Naive thymus-derived CD4-positive, alpha-beta T cell (primary cell): ENCODE measurements around the gene PHF12. TPM values are rescaled to one million over a fixed set of nuclear protein-coding genes. Genes with fewer than 3 reads are reported as not detected.
"Not testable (repeated sequence)": the region's sequence is repeated elsewhere in the genome, so short reads cannot be mapped to it uniquely, and the experiment has no call there.

Experiments
- ATAC-seq: fragments of 150-1000 bp; cut with Tn5 transposase; 2 replicates; pipeline ENCODE4 v1.10.0; 2021; ENCODE audit warnings: mild to moderate bottlenecking, moderate library complexity
- CTCF ChIA-PET: fragments of 350-600 bp; sonication (Branson Sonifier 250); formaldehyde crosslinking; loops from one replicate; lab custom pipeline; 2021; ENCODE audit warnings: antibody characterized with exemption; lab: Charles Lee
- POLR2A ChIA-PET: fragments of 350-600 bp; sonication (Branson Sonifier 250); formaldehyde crosslinking; loops from one replicate; lab custom pipeline; 2021; ENCODE audit warnings: antibody characterized with exemption, inconsistent platforms; lab: Charles Lee
- DNase-seq, 9 donors: peaks; one replicate each; pipeline versions ENCODE4 v3.0.0 to v3.0.0-alpha.2; 2020 to 2022; ENCODE audit warnings: mixed read lengths in 1 of 9
- H3K27ac ChIP-seq: one replicate; pipeline ENCODE4 v1.7.0; 2013; ENCODE audit warnings: mild to moderate bottlenecking, low read depth, low read length, moderate library complexity
- H3K27me3 ChIP-seq, 2 donors: one replicate each; pipeline ENCODE4 v1.7.0; 2013; ENCODE audit warnings: low read length in 2 of 2, mild to moderate bottlenecking in 2 of 2, moderate library complexity in 2 of 2; ENCODE audit not compliant: control insufficient read depth in 2 of 2, insufficient read depth in 2 of 2
- H3K36me3 ChIP-seq, 3 experiments: 1 replicate in 2 of 3; 2 replicates in 1 of 3; pipeline ENCODE4 v1.7.0; 2013; ENCODE audit warnings: low read length in 3 of 3, mild to moderate bottlenecking in 3 of 3, moderate library complexity in 1 of 3; ENCODE audit not compliant: insufficient read depth in 3 of 3, control insufficient read depth in 2 of 3
- H3K4me1 ChIP-seq, 2 donors: one replicate each; pipeline ENCODE4 v1.7.0; 2013; ENCODE audit warnings: low read length in 2 of 2, mild to moderate bottlenecking in 2 of 2, moderate library complexity in 1 of 2; ENCODE audit not compliant: control insufficient read depth in 2 of 2, insufficient read depth in 2 of 2
- H3K4me3 ChIP-seq: 2 replicates; pipeline ENCODE4 v1.7.0; 2013; ENCODE audit warnings: mild to moderate bottlenecking, low read length
- H3K9me3 ChIP-seq, 3 experiments: 1 replicate in 2 of 3; 2 replicates in 1 of 3; pipeline ENCODE4 v1.7.0; 2013; ENCODE audit warnings: low read length in 3 of 3; ENCODE audit not compliant: control insufficient read depth in 2 of 3
- H3K27ac Mint-ChIP-seq, 9 donors: one replicate each; pipeline ENCODE4 v1.8.0; 2020 to 2022; ENCODE audit warnings: mixed read lengths in 9 of 9, mild to moderate bottlenecking in 8 of 9, moderate library complexity in 5 of 9, inconsistent platforms in 2 of 9
- H3K27me3 Mint-ChIP-seq, 5 donors: one replicate each; pipeline ENCODE4 v1.8.0; 2021 to 2022; ENCODE audit warnings: mixed read lengths in 5 of 5, mild to moderate bottlenecking in 1 of 5
- H3K36me3 Mint-ChIP-seq, 5 donors: one replicate each; pipeline ENCODE4 v1.8.0; 2020 to 2022; ENCODE audit warnings: mixed read lengths in 5 of 5, mild to moderate bottlenecking in 3 of 5, inconsistent platforms in 1 of 5
- H3K4me1 Mint-ChIP-seq, 7 donors: one replicate each; pipeline ENCODE4 v1.8.0; 2020 to 2022; ENCODE audit warnings: mixed read lengths in 7 of 7, mild to moderate bottlenecking in 3 of 7, inconsistent platforms in 1 of 7
- H3K4me3 Mint-ChIP-seq, 10 donors: one replicate each; pipeline ENCODE4 v1.8.0; 2020 to 2022; ENCODE audit warnings: mild to moderate bottlenecking in 10 of 10, mixed read lengths in 10 of 10, moderate library complexity in 6 of 10, inconsistent platforms in 2 of 10
- H3K9me3 Mint-ChIP-seq, 11 donors: one replicate each; pipeline ENCODE4 v1.8.0; 2020 to 2022; ENCODE audit warnings: mixed read lengths in 11 of 11, mild to moderate bottlenecking in 4 of 11, inconsistent platforms in 1 of 11, moderate library complexity in 1 of 11
- intact Hi-C, 2 donors: fragments of 100-400 bp; cut with micrococcal nuclease; formaldehyde crosslinking; loops; one replicate each; pipeline ENCODE4 v1.15.1; 2023
- polyA plus RNA-seq, 2 donors: library from polyadenylated mRNA; unstranded; fragments of 300-500 nt; fragmentation: Illumina TruSeq; gene quantifications; one replicate each; pipeline ENCODE4 v1.2.3, GENCODE V29; 2021
- total RNA-seq, 6 experiments: library from RNA in 5 of 6; stranded (reverse) in 5 of 6; gene quantifications; 1 replicate in 5 of 6; 2 replicates in 1 of 6; pipeline ENCODE4 v1.2.3 and lab custom pipeline; 2021 to 2026

The PHF12 gene
- total and polyA plus RNA-seq, 7 experiments from 2014 or later = 6.2 to 162 (median 129) TPM

DNA sequence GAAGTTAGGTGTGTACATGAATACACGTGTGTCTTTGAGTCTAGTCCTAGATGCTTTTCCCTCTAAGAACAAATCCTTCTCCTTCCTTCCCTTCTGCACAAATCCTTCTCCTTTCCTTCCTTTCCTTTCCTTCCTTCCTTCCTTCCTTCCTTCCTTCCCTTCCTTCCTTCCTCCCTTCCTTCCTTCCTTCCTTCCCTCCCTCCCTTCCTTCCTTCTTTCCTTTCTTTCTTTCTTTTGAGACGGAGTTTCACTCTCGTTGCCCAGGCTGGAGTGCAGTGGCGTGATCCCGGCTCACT lies 47.8 kb downstream of the PHF12 start:
- ChIA-PET POLR2A (interaction anchor here (0.5 to 12.7 kb wide), 5 partner anchors 22 to 130 kb away, joined by 3 to 183 read pairs (median 4); partner anchors contain the start of gene PHF12), CTCF (interaction anchor here (1.0 to 4.2 kb wide), 4 partner anchors 10 to 140 kb away, joined by 3 to 30 read pairs (median 7); partner anchors contain the start of gene ERAL1)
- H3K9me3 ChIP-seq, DNase-seq, ATAC-seq, H3K27me3 Mint-ChIP-seq, H3K27me3 ChIP-seq, H3K4me3 ChIP-seq, H3K9me3 Mint-ChIP-seq: not testable (repeated sequence)
- Histone ChIP-seq H3K27ac (peak overlapping the region; percentile 15), H3K36me3 (peaks cover 2 to 28% (median 7%) of the 10 kb centered on the region in 3 experiments), H3K4me1 (peaks cover 14 to 24% of the 10 kb centered on the region in 2 donors)
- H3K4me1 Mint-ChIP-seq = peaks cover 10 to 48% (median 33%) of the 10 kb centered on the region in 7 donors
- peaks cover 3 to 28% (median 8%) of the 10 kb centered on the region in 5 donors for H3K36me3 Mint-ChIP-seq
- intact Hi-C loops = loop anchor here (1.0 to 5.0 kb wide), 13 partner anchors 13 to 256 kb away; partner anchors contain the start of genes BLTP2 (in 2 of the 2), PHF12 (in 2 of the 2), FAM222B (in 1 of the 2) and NEK8 (in 1 of the 2)
- peak overlapping the region; percentile 43 to 96 (median 85) for H3K27ac Mint-ChIP-seq
- peak overlapping the region; percentile 64 to 98 (median 85) for H3K4me3 Mint-ChIP-seq

DNA sequence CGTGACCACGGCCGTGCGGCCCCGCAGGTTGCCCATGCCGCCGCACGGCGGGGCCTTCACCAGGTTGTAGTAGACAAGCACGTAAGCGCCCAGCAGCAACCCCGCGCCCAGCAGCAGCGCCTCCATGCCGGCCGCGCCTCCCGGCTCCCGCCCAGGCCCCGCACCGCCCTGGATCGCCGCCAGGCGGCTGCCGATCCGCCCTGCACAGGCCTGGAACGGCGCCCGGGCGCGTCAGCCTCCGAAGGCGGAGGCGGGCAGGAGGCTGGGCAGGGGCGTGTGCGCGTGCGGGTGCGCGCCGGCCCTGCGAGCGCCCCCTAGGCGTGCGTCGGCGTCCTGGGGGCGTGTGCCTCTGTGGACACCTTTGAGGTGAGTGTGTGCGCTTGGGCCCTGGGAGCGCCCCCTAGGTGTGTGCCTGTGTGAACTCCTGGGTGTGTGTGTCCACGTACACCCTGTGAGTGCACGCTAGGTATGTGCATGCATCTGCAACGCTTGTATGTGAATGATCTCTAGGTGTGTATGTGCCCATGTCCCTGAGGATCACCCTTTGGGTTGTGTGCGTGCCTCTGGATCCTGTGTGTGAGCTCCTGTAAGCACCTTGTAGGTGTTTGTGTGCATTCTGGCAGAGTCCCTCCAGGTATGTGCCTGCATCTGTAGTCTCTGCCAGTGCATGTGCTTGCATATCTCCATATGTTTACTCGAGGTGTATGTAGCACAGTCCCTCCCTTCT lies 48.3 kb downstream of the PHF12 start, which contains the start of gene DHRS13:
TSS of gene DHRS13 (minus strand) at position 261 of the 727 bp plus-strand sequence. CDS start at position 126, 135 bp downstream.
- intact Hi-C loops = loop anchor here (1.0 to 5.0 kb wide), 14 partner anchors 10 to 256 kb away; partner anchors contain the start of genes BLTP2 (in 2 of the 2), PHF12 (in 2 of the 2), FAM222B (in 1 of the 2) and NEK8 (in 1 of the 2)
- POLR2A ChIA-PET = interaction anchor here (0.5 to 12.7 kb wide), 16 partner anchors 10 to 237 kb away, joined by 3 to 183 read pairs (median 6); partner anchors contain the start of genes FAM222B, NEK8, PHF12 and RPL23A
- Histone ChIP-seq H3K27ac (peak within 1 kb of the TSS; percentile 87), H3K36me3 (peaks cover 0 to 23% (median 4%) of the 10 kb centered on the region in 3 experiments), H3K4me3 (peak within 1 kb of the TSS; percentile 77), H3K4me1 (peaks cover 18 to 29% of the 10 kb centered on the region in 2 donors), H3K27me3 (no peaks in the 10 kb centered on the region), H3K9me3 (no peaks in the 10 kb centered on the region)
- peak; percentile 96 for ATAC-seq
- CTCF ChIA-PET = interaction anchor here (1.0 to 4.2 kb wide), 7 partner anchors 10 to 140 kb away, joined by 3 to 30 read pairs (median 6); partner anchors contain the start of genes ERAL1 and FAM222B
- H3K27me3 Mint-ChIP-seq = no peaks in the 10 kb centered on the region
- DNase-seq = peak; percentile 92 to 99 (median 96)
- peaks cover 13 to 53% (median 36%) of the 10 kb centered on the region in 7 donors for H3K4me1 Mint-ChIP-seq
- H3K27ac Mint-ChIP-seq = peak within 1 kb of the TSS; percentile 81 to 96 (median 90)
- peak within 1 kb of the TSS; percentile 85 to 98 (median 94) for H3K4me3 Mint-ChIP-seq
- no peaks in the 10 kb centered on the region for H3K9me3 Mint-ChIP-seq
- H3K36me3 Mint-ChIP-seq = peaks cover 3 to 29% (median 7%) of the 10 kb centered on the region in 5 donors

DNA sequence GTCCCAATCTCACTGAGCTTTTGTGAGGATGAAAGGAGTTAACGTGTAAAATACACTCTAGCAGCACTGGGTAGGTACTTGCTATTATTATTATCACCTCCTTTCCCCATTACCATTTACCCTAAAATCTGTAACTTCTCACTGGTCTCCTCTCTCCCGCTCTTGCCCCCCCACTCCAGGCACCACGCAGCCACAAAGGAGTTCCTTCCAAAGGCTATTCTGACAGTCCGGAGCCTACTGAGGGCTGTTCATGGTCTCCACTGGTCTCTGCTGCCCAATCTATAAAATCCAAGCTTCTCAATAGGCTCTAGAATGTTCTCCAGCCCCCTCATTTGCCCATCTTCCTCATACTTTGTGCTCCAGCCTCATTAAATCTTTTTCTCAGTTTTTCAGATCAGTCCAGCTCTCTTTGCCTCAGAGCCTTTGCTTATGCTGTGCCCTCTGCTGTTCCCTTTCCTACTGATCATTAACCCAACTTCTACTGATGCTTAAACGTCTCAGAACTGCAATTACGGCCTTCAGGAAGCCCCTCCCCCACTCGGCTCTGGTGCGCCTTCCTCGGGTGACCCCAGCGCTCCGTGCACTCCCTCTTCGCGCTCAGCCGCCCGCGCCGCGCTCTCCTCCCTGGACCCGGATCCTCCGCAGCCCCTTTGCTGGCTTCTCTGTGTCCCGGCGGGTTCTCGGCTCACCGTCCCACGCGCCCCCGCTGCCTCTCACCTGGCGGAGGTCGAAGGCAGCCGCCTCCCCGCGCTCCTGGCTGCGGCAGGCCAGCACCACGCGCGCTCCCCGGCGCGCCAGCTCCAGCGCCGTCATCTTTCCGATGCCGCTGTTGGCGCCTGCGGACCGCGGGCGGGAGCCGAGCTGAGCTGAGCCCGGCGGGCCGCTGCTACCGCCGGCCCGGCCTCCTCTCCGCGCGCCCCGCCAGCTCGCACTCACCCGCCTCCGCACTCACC lies 49.2 kb downstream of the PHF12 start:
- Mint-ChIP-seq H3K9me3 (no peaks in the 10 kb centered on the region), H3K4me3 (peak overlapping the region; percentile 85 to 98 (median 94)), H3K27me3 (no peaks in the 10 kb centered on the region), H3K27ac (peak overlapping the region; percentile 81 to 96 (median 90)), H3K36me3 (peaks cover 0 to 33% (median 5%) of the 10 kb centered on the region in 5 donors), H3K4me1 (peaks cover 17 to 58% (median 40%) of the 10 kb centered on the region in 7 donors)
- DNase-seq = peak in 3 of 9 donors; percentile 54 to 69 (median 56)
- ATAC-seq = peak; percentile 36
- Histone ChIP-seq H3K4me1 (peaks cover 20 to 31% of the 10 kb centered on the region in 2 donors), H3K27ac (peak overlapping the region; percentile 87), H3K4me3 (peak overlapping the region; percentile 77), H3K27me3 (no peaks in the 10 kb centered on the region), H3K36me3 (peaks cover 0 to 17% (median 0%) of the 10 kb centered on the region in 3 experiments), H3K9me3 (no peaks in the 10 kb centered on the region)
- ChIA-PET CTCF (interaction anchor here (0.6 to 4.2 kb wide), 9 partner anchors 9 to 139 kb away, joined by 3 to 30 read pairs (median 5); partner anchors contain the start of gene FAM222B), POLR2A (interaction anchor here (0.6 to 12.7 kb wide), 14 partner anchors 10 to 238 kb away, joined by 3 to 183 read pairs (median 7); partner anchors contain the start of genes FAM222B, NEK8, PHF12 and RPL23A)
- intact Hi-C loops = loop anchor here (1.0 to 5.0 kb wide), 3 partner anchors 9 to 255 kb away; partner anchors contain the start of genes BLTP2 (in 2 of the 2) and RPL23A (in 1 of the 2)

DNA sequence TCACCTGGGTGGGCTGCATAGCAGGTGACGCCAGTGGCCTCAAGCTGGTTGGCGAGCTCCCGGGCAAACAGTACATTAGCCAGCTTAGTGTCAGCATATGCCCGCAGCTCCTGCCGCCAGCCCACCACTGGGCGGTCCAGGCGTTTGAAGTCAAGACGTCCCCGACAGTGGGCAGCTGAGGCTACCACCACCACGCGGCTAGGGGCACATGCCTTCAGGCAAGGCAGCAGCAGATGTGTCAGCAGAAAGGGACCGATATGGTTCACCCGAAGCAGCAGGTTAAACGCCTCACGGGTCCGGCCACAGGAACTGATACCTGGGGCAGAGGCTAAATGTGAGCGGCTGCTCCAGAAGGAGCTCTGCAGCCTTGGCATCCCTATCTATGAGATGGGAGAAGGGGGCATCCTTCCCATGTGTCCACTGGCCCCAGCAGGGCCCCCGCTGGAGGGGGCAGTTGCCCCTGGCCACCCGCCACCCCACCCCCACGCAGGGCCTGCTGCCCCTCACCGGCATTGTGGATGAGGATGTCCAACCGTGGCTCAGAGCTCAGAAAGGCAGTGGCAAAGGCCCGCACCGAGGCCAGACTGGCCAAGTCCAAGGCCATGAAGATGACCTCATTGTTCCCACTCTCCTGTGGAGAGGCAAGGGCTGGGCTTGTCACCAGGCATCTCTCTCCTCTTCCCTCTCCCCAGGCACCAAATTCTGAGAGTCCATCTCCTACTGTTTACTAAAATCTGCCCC lies 50.2 kb downstream of the PHF12 start:
- Histone ChIP-seq H3K9me3 (no peaks in the 10 kb centered on the region), H3K36me3 (peaks cover 0 to 12% (median 0%) of the 10 kb centered on the region in 3 experiments), H3K4me1 (peaks cover 22 to 34% of the 10 kb centered on the region in 2 donors), H3K4me3 (peak overlapping the region; percentile 77), H3K27me3 (no peaks in the 10 kb centered on the region), H3K27ac (peak overlapping the region; percentile 87)
- H3K4me3 Mint-ChIP-seq = peak overlapping the region; percentile 85 to 98 (median 94)
- peaks cover 19 to 61% (median 43%) of the 10 kb centered on the region in 7 donors for H3K4me1 Mint-ChIP-seq
- peaks cover 0 to 28% (median 5%) of the 10 kb centered on the region in 5 donors for H3K36me3 Mint-ChIP-seq
- intact Hi-C loops = loop anchor here (5.0 kb wide), 1 partner anchor 254 kb away; the partner anchor contains the start of gene BLTP2 (in 2 of the 2)
- no peaks in the 10 kb centered on the region for H3K9me3 Mint-ChIP-seq
- H3K27me3 Mint-ChIP-seq = no peaks in the 10 kb centered on the region
- POLR2A ChIA-PET = interaction anchor here (0.6 to 12.7 kb wide), 11 partner anchors 9 to 182 kb away, joined by 3 to 183 read pairs (median 8); partner anchors contain the start of genes FAM222B, NEK8, PHF12 and RPL23A
- CTCF ChIA-PET = interaction anchor here (0.6 to 4.2 kb wide), 4 partner anchors 49 to 138 kb away, joined by 3 to 30 read pairs (median 7); no protein-coding TSS in a partner anchor
- peak overlapping the region; percentile 81 to 96 (median 90) for H3K27ac Mint-ChIP-seq
- DNase-seq (no peak), ATAC-seq (no peak)

DNA sequence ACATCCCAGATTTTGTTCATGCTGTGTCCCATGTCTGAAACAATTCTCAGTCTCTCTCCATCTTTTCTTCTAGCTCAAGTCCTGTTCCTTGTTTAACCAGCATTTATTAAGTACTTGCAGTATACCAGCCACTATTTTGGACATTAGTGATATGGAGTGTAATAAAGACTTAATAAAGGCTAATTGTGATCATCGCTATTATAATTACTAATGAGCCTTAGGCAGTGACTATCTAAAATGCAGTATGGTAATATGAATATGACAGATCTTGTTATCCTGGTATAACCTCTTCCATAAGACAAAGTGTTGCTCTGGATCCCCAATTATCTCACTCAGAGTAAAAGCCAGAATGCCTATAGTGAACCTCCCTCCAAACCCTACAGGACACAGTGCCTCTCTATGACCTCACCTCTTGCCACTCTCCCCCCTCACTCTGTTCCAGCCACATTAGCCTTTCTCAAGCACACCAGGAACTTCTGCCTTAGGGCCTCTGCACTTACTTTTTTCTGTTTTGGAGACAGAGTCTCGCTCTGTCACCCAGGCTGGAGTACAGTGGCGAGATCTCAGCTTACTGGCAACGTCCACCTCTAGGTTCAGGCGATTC lies 52.0 kb downstream of the PHF12 start:
- Mint-ChIP-seq H3K4me1 (peaks cover 21 to 68% (median 57%) of the 10 kb centered on the region in 7 donors), H3K9me3 (no peaks in the 10 kb centered on the region), H3K27me3 (no peaks in the 10 kb centered on the region), H3K4me3 (peak overlapping the region; percentile 2 to 69 (median 45)), H3K27ac (peak overlapping the region; percentile 31 to 95 (median 68)), H3K36me3 (peaks cover 0 to 27% (median 5%) of the 10 kb centered on the region in 5 donors)
- Histone ChIP-seq H3K27ac (no peak overlapping the region), H3K4me3 (no peak overlapping the region), H3K36me3 (peaks cover 0 to 7% (median 0%) of the 10 kb centered on the region in 3 experiments), H3K9me3 (no peaks in the 10 kb centered on the region), H3K4me1 (peaks cover 32 to 39% of the 10 kb centered on the region in 2 donors), H3K27me3 (no peaks in the 10 kb centered on the region)
- ChIA-PET POLR2A (interaction anchor here (0.6 to 12.7 kb wide), 7 partner anchors 27 to 180 kb away, joined by 3 to 183 read pairs (median 4); partner anchors contain the start of genes FAM222B, PHF12 and RPL23A), CTCF (interaction anchor here (1.3 to 1.8 kb wide), 3 partner anchors 9 to 173 kb away, joined by 4 to 7 read pairs (median 6); partner anchors contain the start of gene TLCD1)
- intact Hi-C loops = loop anchor here in 1 of 2 donors (5.0 kb wide), 1 partner anchor 237 kb away; the partner anchor contains the start of genes SDF2 and SUPT6H
- DNase-seq (no peak), ATAC-seq (no peak)
